Measurements from ENCODE around the gene OXSR1. TPM values are rescaled to one million over a fixed set of nuclear protein-coding genes. Genes with fewer than 3 reads are reported as not detected.

Gene OXSR1
- total and polyA plus RNA-seq, 7 donors: 26.4 to 60.1 (median 47.4) TPM

DNA sequence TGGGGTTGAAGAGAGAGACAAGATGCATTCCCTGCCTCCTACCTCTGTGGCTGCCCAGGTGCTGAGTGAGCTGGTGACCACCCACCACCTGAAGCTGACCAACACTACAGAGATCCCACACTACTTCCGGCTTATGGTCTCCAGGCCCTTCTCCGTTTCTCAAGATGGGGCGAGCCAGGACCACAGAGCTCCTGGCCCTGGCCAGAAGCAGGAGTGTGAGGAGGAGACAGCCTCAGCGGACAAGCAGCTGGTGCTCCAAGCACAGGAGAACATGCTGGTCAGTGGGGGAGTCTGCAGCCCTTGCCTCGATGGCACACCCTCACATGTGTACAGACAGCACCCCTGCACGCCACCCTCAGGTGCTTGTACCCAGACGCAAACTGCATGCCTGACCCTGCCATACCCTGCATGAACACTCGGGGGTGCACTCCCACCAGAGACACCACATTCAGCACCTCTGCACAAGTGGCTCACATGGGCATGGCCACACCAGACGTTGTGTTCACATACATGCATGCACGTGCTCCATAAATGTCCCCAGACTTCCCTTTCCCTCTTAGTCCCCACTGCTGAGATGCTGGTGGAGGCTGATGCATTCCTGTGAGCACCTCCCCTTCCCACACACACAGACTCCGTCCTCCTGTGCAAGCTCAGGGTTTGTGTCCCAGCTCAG lies 47.5 kb upstream of the OXSR1 start:
- H3K27ac ChIP-seq: no peak overlapping the region
- ATAC-seq: peak; percentile 59 to 84 (median 76)
- H3K9me3 ChIP-seq: no peaks in the 10 kb centered on the region
- TF ChIP-seq, protein P1, sequence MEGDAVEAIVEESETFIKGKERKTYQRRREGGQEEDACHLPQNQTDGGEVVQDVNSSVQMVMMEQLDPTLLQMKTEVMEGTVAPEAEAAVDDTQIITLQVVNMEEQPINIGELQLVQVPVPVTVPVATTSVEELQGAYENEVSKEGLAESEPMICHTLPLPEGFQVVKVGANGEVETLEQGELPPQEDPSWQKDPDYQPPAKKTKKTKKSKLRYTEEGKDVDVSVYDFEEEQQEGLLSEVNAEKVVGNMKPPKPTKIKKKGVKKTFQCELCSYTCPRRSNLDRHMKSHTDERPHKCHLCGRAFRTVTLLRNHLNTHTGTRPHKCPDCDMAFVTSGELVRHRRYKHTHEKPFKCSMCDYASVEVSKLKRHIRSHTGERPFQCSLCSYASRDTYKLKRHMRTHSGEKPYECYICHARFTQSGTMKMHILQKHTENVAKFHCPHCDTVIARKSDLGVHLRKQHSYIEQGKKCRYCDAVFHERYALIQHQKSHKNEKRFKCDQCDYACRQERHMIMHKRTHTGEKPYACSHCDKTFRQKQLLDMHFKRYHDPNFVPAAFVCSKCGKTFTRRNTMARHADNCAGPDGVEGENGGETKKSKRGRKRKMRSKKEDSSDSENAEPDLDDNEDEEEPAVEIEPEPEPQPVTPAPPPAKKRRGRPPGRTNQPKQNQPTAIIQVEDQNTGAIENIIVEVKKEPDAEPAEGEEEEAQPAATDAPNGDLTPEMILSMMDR (IDR thresholded peaks at IDR 0.05): peak; percentile 54
- no peaks in the 10 kb centered on the region for H3K4me1 ChIP-seq
- no peak overlapping the region for H3K4me3 ChIP-seq
- intact Hi-C loops (cut with DNase I): loop anchor here in 1 of 2 donors (5.0 kb wide), 1 partner anchor 686 kb away; no protein-coding TSS in a partner anchor
- H3K27me3 ChIP-seq (ENCODE audit: insufficient read depth in 3 of 3, low read length in 2 of 3): no peaks in the 10 kb centered on the region
- peak; percentile 61 to 68 for DNase-seq
- WGBS, 3 donors: 59 to 70% (median 59%) methylated on average over 11 of the region's 11 CpGs
- H3K36me3 ChIP-seq (ENCODE audit: insufficient read depth in 1 of 2, low read depth in 1 of 2): peaks cover 5 to 34% of the 10 kb centered on the region in 2 donors

DNA sequence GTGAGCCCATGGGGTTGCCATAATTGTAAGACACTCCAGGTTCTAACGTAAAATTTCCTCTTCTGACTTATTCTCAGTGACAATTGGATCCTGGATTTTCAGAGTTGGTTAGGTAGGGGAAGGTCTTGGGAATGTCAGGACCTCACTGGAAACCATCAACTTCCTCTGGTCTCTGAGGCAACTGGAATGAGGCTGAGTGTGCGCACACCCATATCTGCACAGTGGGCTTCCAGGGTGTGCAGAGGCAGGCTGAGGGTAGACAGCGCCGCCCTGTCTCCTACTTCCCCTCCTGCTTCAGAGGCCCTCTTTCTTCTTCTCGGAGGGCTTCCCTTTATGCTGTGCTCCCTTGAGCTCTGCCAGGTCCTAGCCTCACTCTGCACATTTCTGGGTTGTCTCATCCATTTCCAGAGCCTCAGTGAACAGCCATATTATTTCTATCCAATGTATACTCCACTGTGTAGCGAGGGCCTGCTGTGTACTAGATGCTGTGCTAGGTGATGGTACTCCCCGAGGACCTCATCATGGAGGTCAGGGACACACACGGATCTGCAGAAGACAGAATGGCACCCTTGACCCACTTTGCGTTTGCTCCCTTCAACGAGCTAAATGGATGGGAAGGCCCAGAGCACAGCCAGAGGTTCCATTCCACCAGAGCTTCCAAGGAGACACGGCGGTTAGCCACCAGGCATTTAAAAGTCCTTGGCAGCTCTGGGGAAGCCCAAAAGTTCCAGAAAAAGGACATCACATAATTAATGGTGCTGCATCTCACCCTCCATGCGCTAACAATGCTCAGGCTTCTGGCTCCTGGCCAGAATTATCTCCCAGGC lies 46.7 kb upstream of the OXSR1 start:
- H3K27me3 ChIP-seq (ENCODE audit: insufficient read depth in 3 of 3, low read length in 2 of 3): no peaks in the 10 kb centered on the region
- H3K36me3 ChIP-seq (ENCODE audit: insufficient read depth in 1 of 2, low read depth in 1 of 2): peaks cover 6 to 42% of the 10 kb centered on the region in 2 donors
- TF ChIP-seq, protein P1 (IDR thresholded peaks at IDR 0.05): no peak
- DNase-seq (no peak), ATAC-seq (no peak)
- H3K4me1 ChIP-seq: no peaks in the 10 kb centered on the region
- 85 to 93% (median 87%) methylated on average over 13 of the region's 13 CpGs for WGBS, 3 donors
- H3K27ac ChIP-seq: no peak overlapping the region
- no peak overlapping the region for H3K4me3 ChIP-seq
- intact Hi-C loops (cut with DNase I): loop anchor here in 1 of 2 donors (5.0 kb wide), 1 partner anchor 686 kb away; no protein-coding TSS in a partner anchor
- no peaks in the 10 kb centered on the region for H3K9me3 ChIP-seq

DNA sequence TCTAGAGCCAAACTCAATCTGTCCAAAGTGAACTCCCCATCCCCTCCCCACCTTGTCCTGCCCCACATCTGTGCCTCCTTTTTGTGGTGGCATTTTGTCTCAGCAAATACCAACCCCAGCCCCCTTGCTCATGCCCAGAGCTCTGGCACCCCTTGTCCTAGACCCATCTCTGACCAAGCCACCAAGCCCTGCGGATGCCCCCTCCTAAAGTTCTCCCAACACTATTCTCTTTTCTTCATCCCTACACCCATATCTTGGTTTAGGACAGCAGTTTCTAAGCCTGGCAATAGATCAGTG lies 46.1 kb upstream of the OXSR1 start:
- H3K27ac ChIP-seq: no peak overlapping the region
- no peak overlapping the region for H3K4me3 ChIP-seq
- H3K9me3 ChIP-seq: no peaks in the 10 kb centered on the region
- intact Hi-C loops (cut with DNase I): loop anchor here in 1 of 2 donors (5.0 kb wide), 1 partner anchor 687 kb away; no protein-coding TSS in a partner anchor
- DNase-seq (no peak), ATAC-seq (no peak)
- peaks cover 6 to 48% of the 10 kb centered on the region in 2 donors for H3K36me3 ChIP-seq (ENCODE audit: insufficient read depth in 1 of 2, low read depth in 1 of 2)
- TF ChIP-seq, protein P1 (IDR thresholded peaks at IDR 0.05): no peak
- H3K4me1 ChIP-seq: no peaks in the 10 kb centered on the region
- WGBS, 3 donors: 89 to 100% (median 98%) methylated on average over 1 of the region's 1 CpG
- H3K27me3 ChIP-seq (ENCODE audit: insufficient read depth in 3 of 3, low read length in 2 of 3): no peaks in the 10 kb centered on the region

DNA sequence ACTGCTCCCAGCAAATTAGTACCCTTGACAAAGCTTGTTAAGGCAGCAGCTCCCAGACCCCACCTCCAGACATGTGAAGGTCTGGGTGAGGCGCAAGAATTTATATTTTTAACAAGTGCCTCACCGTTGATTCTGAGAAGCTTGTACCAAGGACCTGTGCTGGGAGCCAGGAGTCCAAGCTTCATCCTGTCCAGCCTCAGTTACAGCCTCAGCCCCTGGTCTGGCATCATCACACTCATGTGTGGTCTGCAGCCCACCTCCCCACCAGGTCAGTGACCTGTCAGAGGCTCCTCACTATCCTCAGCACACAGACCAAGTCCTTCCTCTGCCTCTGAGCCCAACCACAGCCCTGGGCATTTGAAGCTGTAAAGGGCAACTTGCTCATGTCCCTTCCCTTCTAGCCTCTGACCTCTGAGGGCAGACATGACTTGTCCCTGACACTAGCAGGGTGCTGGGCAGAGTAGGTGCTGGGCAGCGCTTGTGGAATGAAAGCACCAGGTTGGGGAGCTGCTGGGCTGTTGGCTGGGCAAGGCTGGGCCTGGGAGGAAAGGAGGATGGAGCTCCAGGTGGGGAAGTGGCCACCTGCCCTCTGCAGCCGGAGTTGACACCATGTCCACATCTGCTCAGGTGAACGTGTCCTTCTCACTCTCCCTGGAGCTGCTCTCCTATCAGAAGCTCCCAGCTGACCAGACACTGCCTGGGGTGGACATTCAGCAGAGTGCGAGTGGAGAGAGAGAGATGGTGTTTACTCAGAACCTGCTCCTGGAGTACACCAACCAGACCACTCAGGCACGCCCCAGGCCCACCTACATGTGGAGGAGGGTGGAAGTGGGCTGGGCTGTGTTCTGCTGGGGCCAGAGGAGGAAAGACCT lies 45.3 kb upstream of the OXSR1 start:
- ATAC-seq: no peak
- 87 to 90% (median 89%) methylated on average over 7 of the region's 7 CpGs for WGBS, 3 donors
- Histone ChIP-seq H3K27ac (no peak overlapping the region), H3K36me3 (ENCODE audit: insufficient read depth in 1 of 2, low read depth in 1 of 2) (peaks cover 11 to 56% of the 10 kb centered on the region in 2 donors), H3K9me3 (no peaks in the 10 kb centered on the region), H3K4me3 (no peak overlapping the region), H3K27me3 (ENCODE audit: insufficient read depth in 3 of 3, low read length in 2 of 3) (no peaks in the 10 kb centered on the region), H3K4me1 (no peaks in the 10 kb centered on the region)
- no peak for DNase-seq
- intact Hi-C loops (cut with DNase I): loop anchor here (5.0 to 10.0 kb wide), 2 partner anchors 355 to 688 kb away; no protein-coding TSS in a partner anchor
- TF ChIP-seq, protein P1 (IDR thresholded peaks at IDR 0.05): no peak

Data from psoas muscle (tissue), 8 donors.